HG03457 (cell line): Measurements from ENCODE around the gene FLT3.
"Not testable (repeated sequence)": the region's sequence is repeated elsewhere in the genome, so short reads cannot be mapped to it uniquely, and the experiment has no call there.

Source experiments
- ATAC-seq: cut with Tn5 transposase; IDR thresholded peaks from one replicate; pipeline ENCODE4 v1.9.1; 2021; ENCODE audit warnings: moderate number of reproducible peaks; ENCODE audit not compliant: unreplicated experiment

Gene FLT3

DNA sequence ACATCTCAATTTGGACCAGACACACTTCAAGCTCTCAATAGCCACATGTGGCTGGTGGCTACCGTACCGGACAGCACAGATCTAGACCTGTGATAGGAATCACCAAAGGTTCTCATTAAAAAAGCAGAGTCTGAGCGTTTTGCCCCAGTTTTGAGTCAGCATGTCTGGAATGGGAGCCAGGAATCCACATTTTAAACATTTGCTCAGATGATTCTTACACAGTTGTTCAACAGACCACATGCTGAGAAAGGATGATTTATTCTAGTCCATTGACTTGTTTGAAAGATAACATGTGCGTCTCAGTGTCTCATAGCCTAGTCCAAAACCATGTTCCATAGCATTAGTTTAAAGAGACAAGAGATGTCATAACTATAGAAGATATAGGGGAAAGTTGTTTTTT is 53.4 kb downstream of the FLT3 start:
- ATAC-seq = no peak

GRCh38 chr13:28045861-28046260 is 54.5 kb downstream of the FLT3 start:
- ATAC-seq = no peak

GRCh38 chr13:28044608-28045007 is 55.8 kb downstream of the FLT3 start:
- no peak for ATAC-seq

GRCh38 chr13:28043224-28043623 is 57.2 kb downstream of the FLT3 start:
- ATAC-seq = no peak

GRCh38 chr13:28041501-28041900 is 58.9 kb downstream of the FLT3 start:
- ATAC-seq = no peak

DNA sequence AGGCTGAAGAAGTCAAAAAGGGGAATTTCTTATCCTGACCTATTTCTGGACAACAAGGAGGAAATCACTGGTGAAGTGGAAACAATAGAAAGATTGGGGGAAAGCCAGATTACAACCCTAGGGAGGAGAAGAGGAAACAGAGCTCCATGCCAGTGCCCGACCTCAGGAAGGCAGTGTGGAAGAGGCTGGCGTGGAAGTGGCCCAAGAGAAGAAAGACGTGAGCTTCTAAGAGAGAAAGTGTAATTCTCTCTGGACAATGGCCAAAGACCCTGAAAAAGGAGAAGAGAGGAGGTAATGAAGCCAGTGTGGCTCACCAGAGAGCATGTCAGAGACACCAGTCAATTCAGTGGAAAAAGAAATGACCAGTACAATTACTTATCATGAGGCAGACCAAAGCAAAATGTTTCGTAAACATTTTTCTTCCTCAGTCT is 59.3 kb downstream of the FLT3 start:
- no peak for ATAC-seq

DNA sequence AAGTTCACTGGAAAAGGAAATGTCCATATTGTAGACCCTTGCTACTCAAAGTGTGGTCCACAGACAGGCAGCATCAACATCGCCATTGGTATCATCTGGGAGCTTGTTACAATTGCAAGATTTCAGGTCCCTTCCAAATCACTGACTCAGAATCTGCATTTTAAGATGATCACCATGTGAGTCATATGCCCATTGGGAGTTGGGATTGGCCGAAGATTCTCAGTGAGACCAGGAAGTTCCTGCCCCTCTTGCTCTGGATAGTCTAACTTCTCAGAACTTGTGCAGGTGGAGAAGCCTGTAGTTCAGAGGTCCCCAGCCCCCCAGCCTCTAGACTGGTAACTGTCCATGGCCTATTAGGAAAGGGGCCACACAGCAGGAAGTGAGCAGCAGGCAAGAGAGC is 63.0 kb downstream of the FLT3 start:
- ATAC-seq = no peak

DNA sequence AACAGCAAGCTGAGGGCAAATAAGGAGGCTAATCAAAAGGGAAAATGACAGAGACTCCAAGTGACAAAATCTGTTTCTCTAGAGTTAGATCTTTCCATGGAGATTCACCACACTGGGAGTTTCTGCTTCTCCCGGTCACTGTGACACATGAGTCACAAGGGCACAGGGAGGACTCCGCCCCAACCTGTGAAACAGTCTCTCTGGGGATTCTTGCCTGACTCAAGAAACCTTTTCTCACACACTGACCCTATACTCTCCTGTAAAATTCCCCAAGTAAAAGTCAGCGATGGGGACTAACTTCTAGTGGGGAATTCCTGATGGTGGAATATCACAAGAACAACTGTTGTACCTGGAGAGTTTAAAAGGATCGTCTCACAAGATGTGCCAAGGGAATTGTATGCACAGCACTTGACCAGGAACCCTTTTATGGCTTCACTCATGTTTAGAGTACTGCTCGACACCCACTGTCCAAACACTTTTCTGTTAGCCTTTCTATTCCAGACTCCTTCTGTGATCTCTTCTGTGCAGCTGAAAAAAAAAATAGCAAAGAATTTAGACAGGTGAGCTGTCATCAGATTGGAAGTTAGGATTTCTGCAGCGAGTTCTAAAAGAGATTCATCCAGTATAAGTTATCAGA is 65.1 kb downstream of the FLT3 start:
- no peak for ATAC-seq

DNA sequence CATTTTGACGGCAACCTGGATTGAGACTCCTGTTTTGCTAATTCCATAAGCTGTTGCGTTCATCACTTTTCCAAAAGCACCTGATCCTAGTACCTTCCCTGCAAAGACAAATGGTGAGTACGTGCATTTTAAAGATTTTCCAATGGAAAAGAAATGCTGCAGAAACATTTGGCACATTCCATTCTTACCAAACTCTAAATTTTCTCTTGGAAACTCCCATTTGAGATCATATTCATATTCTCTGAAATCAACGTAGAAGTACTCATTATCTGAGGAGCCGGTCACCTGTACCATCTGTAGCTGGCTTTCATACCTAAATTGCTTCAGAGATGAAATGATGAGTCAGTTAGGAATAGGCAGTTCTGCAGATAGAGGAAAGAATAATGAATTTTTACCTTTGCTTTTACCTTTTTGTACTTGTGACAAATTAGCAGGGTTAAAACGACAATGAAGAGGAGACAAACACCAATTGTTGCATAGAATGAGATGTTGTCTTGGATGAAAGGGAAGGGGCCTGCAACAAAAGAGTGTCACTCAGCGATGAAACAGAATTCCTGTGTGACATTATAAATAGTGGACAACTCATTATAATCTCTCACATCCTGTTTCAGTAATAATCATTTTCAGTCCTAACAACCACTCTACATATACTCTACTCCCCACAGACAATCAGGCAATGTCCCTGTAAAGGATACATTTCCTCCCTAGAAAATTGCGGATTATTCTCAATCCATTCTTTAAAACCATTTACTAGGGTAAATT is 66.3 kb downstream of the FLT3 start:
- no peak for ATAC-seq

DNA sequence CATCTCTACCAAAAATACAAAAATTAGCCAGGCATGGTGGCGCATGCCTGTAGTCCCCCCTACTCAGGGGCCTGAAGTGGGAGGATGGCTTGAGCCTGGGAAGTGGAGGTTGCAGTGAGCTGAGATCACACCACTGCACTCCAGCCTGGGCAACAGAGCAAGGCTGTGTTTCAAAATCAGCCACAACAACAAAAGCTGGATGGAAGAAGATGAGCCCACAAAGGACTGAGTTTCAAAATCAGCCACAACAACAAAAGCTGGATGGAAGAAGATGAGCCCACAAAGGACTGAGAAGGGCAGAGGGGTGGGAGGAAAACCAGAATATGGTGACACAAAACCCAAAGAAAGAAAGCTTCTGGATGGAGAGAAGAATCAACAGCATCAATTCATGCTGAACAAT is 67.9 kb downstream of the FLT3 start:
- ATAC-seq = not testable (repeated sequence)

DNA sequence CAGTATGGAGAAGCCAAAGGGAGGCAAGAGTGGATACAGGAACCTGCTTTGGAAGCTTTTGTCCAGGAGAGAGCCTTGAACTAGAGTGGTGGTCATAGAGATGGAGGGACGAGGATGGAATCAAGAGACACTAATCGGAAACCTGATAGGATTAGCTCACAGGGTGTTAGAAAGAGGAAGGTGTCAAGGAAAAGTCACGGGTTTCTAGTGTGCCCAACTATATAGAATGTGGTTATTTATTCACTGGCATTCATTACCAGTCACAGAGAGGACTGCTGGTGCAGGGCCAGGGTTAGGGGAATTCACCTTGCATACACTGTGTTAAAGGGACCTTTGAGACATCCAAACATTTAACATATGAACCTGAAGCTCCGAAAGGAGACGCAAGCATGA is 68.5 kb downstream of the FLT3 start:
- no peak for ATAC-seq

GRCh38 chr13:28031220-28031895 is 69.0 kb downstream of the FLT3 start:
- ATAC-seq = no peak

- ATAC-seq = no peak
These were observed 72.6 kb downstream of the FLT3 start for GRCh38 chr13:28027607-28028364.

GRCh38 chr13:28027071-28027470 is 73.3 kb downstream of the FLT3 start:
- ATAC-seq = no peak

GRCh38 chr13:28026508-28026907 is 73.9 kb downstream of the FLT3 start:
- ATAC-seq = no peak

DNA sequence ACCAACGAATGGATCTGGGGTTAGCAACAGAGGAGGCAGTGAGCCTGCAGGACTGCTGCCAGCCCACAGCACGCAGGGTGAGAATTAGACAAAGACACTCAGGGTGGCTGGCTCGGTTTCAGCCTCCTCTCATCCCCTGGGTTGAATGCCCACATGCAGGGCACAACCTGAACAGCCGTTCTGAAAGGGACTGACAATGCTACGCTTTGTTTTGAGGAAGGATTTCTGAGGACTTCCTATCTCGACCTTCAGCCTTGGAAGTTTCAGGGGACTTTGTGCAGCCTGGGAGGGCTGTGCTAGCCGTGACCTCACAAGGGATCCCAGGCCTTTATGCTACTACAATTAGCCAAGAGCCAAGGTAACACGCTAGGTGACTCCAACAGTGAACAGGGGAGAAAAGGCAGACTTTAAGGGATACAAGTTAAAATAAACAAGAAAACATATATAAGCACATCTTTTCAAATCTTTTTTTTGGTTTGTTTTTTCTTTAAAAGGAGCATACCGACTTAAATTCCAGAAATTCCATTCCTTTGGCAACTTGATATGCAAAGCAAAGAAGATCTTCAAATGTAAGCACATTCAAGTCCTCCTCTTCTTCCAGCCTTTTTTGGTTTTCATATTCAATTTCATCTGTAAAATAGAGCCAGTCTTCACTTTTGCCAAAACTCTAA is 77.4 kb downstream of the FLT3 start:
- no peak for ATAC-seq

DNA sequence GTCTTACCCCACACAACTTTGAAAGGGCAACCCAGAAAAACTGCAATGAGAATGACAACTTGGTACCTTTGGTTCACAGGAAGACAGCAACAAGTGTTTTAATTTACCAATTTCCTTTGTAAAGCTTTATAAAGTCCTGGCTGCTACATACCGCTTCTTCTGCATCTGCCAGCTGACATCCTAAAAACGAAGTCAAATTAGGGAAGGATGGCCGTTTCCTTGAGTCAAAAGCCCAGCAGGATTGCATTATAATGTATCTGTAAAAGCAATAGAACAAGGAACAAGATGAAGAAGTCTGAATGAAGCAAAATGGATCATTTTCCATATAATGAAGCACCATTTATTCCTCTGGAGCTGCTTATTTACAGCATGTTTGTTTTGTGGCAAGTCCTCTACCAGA is 86.1 kb downstream of the FLT3 start:
- ATAC-seq = no peak

DNA sequence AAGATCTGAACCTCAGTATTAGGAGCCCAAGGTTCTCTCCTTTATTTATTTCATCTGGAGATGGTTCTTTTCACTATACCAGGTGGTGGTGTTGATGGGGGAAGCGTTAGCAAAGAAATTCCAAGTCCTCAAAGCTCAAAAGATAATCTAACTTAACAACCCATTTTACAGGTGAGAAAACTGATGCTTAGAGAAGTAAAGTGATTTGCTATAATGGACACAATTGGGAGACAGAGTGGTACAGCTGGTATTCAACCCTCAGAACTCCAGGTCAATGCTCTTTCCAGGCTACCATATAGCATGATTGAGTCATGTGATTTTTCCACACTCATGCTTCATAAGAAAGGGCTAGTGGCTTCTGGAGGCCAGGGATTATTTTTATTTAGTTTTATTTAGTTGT is 86.9 kb downstream of the FLT3 start:
- no peak for ATAC-seq

GRCh38 chr13:28012896-28013295 is 87.5 kb downstream of the FLT3 start:
- ATAC-seq = peak; percentile 77

GRCh38 chr13:28012383-28012782 is 88.0 kb downstream of the FLT3 start:
- ATAC-seq = no peak

DNA sequence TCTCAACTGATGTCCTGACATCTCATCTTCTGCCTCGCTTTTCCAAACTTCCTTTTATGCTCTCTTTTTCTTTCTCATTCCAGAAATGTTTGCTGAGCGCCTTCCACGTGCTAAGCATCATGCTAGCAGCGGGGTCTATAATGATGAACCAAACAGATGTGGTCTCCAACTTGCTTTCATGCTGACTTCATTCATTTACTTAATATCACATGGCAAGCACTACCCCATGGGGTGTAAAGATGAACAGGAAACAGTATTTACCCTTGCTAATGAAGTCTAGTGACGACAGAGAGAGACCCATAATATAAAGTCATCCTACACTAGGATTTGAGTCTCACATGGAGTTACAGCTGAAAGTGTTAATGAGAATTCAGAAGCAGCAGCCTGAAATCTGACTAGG is 90.3 kb downstream of the FLT3 start:
- ATAC-seq = no peak
